OCI-LY1 (cell line): ENCODE measurements around the gene TTLL11.

Experiments
- CTCF ChIP-seq: fragments of 200-600 bp; sonication (generic), shearing (Covaris generic); IDR thresholded peaks from 2 replicates; pipeline ENCODE4 v1.5.1; 2017; ENCODE audit warnings: mild to moderate bottlenecking, antibody characterized with exemption, low read length, moderate library complexity, mixed read lengths
- EZH2 ChIP-seq: fragments of 200-600 bp; sonication (generic), shearing (Covaris generic); IDR thresholded peaks from 2 replicates; pipeline ENCODE4 v1.8.0; 2017; ENCODE audit warnings: borderline replicate concordance, mixed run types, mild to moderate bottlenecking, antibody characterized with exemption, low read length, moderate library complexity, mixed read lengths

DNA sequence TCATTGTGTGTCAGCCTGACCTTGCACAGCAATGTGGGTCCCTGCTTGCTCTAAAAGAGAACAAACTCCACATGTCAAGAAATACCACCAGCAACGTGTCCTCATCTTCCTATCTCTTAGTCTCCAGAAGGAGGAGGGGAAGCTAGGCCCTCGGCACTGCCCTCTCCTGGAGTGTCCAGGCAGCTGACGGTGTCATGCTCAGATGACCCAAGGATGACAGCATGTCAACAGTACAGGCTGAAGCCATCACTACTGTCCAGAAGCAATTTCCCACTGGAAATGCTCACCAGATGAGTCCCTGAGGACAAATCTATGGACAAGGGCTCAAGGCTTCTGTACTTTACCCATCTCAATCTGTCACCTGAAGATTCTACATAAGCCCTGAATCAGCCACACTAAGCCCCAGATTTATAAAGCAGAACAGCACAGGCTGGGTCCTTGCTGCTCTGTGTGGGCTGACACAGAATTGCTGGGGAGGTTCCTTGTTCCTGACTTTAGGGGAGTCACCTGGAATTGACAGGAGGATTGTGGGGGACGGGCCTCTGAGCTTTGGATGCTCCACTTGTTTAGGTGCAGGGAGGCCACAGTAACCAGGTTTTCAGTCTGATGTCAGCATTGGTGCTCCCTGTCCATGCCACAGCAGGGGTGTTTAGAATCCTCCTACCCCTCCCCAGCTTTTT is 231.5 kb downstream of the TTLL11 start:
- TF ChIP-seq CTCF: peak; percentile 67
- no peak for TF ChIP-seq EZH2
